RCC 7860 (cell line): ENCODE measurements around the gene ATP8B4.
A peak's percentile ranks its signal among the peaks of the same experiment; 100 is the strongest.
"Not testable (repeated sequence)": the region's sequence is repeated elsewhere in the genome, so short reads cannot be mapped to it uniquely, and the experiment has no call there.

Experiments used
- DNase-seq: peaks from one replicate; pipeline ENCODE4 v3.0.0-alpha.2; 2015; ENCODE audit warnings: low spot score
- FAIRE-seq: peaks from 2 replicates; lab custom pipeline; 2012; peaks lifted over from hg19 to GRCh38; lab: Jason Lieb, UNC

The ATP8B4 gene

GRCh38 chr15:50140098-50140497 lies 21.1 kb upstream of the ATP8B4 start:
- FAIRE-seq (no peak), DNase-seq (no peak)

- no peak for FAIRE-seq
Measured at GRCh38 chr15:50138391-50138790, 19.4 kb upstream of the ATP8B4 start.

GRCh38 chr15:50137893-50138292 lies 18.9 kb upstream of the ATP8B4 start:
- DNase-seq (peak; percentile 17), FAIRE-seq (peak; percentile 41)

More at GRCh38 chr15:50138391-50138790, 19.4 kb upstream of the ATP8B4 start:
- DNase-seq, result no peak

- FAIRE-seq (peak; percentile 91), DNase-seq (peak; percentile 98)
Measured at GRCh38 chr15:50137330-50137761, 18.3 kb upstream of the ATP8B4 start.

GRCh38 chr15:50135031-50135551 lies 16.1 kb upstream of the ATP8B4 start:
- DNase-seq (peak; percentile 88), FAIRE-seq (peak; percentile 96)

DNA sequence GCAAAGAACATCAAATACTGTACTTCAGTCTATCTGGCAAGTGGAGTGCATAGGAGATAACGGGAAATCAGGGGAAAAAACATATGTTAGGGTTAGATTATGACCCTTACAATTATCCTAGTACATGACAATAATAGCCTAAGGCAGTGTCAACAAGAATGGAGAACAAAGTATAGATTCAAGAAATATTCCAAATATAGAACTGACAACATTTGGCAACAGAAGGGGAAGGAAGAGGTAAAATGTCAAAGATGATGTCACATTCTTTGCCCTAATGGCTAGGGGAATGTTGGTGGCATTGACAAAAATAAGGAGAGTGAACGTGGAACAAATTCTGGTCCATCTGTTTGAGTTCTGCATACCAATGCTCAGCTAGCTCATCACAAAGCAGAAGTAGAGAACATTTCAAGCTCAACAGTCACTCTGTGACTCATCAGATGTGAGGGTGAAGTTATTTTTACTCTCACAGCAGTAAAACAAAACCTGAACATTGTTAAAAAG lies 15.5 kb upstream of the ATP8B4 start:
- peak; percentile 91 for DNase-seq
- FAIRE-seq, result no peak

DNA sequence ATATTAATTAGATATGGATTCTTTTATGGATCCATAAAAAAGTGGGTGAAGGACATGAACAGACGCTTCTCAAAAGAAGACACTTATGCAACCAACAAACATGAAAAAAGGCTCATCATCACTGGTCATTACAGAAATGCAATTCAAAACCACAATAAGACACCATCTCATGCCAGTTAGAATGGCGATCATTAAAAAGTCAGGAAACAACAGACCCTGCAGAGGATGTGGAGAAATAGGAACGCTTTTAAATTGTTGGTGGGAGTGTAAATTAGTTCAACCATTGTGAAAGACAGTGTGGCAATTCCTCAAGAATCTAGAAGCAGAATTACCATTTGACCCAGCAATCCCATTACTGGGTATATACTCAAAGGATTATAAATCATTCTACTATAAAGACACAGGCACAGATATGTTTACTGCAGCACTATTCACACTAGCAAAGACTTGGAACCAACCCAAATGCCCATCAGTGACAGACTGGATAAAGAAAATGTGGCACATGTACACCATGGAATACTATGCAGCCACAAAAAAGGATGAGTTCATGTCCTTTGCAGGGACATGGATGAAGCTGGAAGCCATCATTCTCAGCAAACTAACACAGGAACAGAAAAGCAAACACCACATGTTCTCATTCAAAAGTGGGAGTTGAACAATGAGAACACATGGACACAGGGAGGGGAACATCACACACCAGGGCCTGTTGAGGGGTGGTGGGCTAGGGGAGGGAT lies 13.4 kb upstream of the ATP8B4 start:
- FAIRE-seq, DNase-seq: not testable (repeated sequence)

GRCh38 chr15:50131617-50132016 lies 12.6 kb upstream of the ATP8B4 start:
- FAIRE-seq (peak; percentile 71), DNase-seq (no peak)

DNA sequence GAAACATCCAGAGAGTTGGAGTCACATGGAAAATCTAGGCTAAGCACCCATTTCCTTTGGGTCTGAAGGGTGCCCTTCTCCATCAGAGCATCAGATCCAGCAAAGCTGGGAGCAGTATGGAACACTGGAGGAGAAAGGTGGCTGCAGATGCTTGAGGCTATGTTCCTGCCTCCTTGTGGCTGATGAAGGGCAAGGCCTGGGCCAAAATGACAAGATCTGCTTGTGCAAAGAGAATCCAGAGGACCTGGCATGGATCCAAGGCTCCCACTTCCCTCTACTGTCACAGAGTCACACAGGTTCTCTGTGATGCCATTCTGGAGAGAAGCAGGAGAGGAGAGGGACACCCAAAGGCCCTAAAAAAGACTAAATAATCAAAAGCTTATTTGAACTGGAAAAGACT lies 9.2 kb upstream of the ATP8B4 start:
- FAIRE-seq (no peak), DNase-seq (no peak)

DNA sequence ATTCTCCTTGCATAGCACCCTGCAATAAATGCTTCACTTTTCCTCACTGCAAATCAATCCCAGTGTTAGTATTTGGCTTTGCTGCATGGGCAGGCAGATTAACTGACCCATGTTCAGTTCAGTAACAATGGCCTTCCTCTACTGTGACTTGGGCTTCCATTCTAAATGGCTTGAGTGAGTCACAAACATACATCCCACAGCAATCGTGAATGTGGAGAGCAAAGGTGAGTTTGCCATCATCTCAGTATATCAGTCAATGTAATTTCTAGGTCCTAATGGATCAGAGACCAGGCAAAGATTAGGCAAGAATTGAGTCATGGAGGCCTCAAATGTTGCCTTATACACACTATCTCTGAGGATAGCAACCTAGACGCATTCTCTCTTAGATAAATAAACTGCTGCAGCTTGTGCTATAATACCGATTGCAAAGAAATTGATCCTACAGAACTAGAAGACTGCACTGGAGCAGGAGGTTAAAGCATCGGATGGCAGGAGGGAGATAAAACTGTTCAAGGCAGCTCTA lies 8.3 kb upstream of the ATP8B4 start:
- DNase-seq (no peak), FAIRE-seq (no peak)

DNA sequence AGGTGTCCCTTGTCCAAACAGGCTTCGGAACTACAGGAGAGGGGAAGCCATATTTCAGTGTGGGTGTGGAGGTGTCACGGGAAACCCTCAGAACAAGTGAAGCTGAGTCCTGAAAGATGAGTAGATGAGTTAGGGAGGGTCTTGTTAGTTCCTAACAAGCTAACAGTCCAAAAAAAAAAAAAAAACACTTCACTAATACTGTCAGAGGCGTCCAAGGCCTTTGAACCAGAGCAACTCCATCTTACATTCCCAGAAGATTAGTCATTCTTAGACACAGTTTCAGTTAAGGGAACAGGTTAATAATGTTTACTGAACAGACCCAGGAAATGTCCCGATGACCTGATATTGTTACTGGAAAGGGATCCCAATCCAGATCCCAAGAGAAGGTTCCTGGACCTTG lies 7.0 kb upstream of the ATP8B4 start:
- DNase-seq (peak; percentile 10), FAIRE-seq (no peak)

- FAIRE-seq (no peak), DNase-seq (no peak)
Measured at GRCh38 chr15:50124631-50125030, 5.6 kb upstream of the ATP8B4 start.

GRCh38 chr15:50123861-50124557 lies 5.0 kb upstream of the ATP8B4 start:
- FAIRE-seq, result no peak
- no peak for DNase-seq

- FAIRE-seq (no peak), DNase-seq (no peak)
Measured at GRCh38 chr15:50120729-50121128, 1.7 kb upstream of the ATP8B4 start.

GRCh38 chr15:50117431-50118027 lies 1.5 kb downstream of the ATP8B4 start:
- DNase-seq, result no peak
- FAIRE-seq, result no peak

- peak; percentile 34 for DNase-seq
- FAIRE-seq, result no peak
Measured at GRCh38 chr15:50116477-50116876, 2.6 kb downstream of the ATP8B4 start.

DNA sequence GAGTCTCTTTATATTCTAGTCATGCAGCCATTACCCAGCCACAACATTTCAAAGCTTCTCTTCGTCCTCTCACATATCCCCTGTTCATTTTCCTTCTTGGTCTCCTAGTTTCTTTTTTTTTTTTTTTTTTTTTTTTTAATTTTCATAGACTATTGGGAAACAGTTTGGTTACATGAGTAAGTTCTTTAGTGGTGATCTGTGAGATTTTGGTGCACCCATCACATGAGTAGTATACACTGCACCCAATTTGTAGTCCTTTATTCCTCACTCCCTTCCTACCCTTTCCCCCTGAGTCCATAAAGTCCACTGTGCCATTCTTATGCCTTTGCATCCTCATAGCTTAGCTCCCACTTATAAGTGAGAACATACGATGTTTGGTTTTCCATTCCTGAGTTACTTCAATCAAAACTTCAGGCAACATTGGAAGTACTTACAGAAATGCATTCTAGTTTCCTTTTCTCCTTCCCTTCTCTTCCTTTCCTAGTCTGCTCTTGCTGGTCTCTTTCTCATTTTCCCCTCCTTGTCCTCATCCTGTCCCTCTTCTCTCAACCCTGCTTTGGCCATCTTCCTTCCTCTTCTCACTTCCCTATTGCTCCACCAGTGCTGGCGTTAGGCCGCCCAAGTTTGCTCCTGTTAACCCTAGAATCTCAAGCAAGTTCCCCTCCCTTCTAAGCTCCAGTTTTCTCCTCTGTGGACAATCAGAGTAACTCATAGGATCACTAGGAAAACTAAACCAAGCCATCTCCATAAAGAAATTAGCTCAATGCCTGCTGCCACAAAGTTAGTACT lies 4.8 kb downstream of the ATP8B4 start:
- no peak for DNase-seq
- FAIRE-seq, result no peak

- FAIRE-seq (no peak), DNase-seq (no peak)
Measured at GRCh38 chr15:50113187-50113505, 5.9 kb downstream of the ATP8B4 start.

DNA sequence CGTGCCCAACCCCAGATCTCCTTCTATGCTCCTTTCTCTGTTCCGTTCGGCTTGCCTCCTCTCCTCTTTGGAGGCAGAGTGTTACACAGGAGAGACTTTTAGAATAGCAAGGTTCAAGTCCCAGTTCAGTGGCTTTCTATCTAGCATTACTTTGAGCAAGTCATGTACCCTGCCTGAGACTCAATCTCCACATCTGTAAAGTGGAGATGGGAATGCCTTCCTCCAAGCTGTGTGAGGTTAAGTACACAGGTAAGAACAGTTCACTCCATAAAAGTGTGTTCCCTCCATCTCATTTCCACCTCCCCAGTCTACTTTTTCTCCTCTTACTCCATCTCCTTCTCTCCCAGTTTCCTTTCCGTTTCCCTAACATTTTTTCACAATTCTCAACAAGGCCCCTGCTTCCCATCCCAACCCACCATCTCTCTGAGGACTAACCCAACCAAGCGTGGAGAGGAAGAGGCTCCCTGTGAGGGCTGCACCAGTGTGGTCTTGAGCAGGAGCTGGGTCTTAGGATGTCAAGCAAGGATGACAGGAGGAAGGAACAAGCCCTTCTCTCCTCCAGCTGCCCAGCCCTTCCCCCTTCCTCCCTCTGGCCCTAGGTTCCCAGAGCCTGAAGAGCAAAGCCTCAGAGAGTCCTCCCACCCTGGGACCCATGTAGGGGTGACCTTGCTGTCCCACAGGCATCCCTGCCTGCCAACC lies 6.4 kb downstream of the ATP8B4 start:
- FAIRE-seq (no peak), DNase-seq (no peak)

GRCh38 chr15:50110285-50110684 lies 8.7 kb downstream of the ATP8B4 start:
- DNase-seq (no peak), FAIRE-seq (no peak)
